Activated CD4-positive, alpha-beta T cell treated with anti-CD3 and anti-CD28 coated beads, Interleukin-2, amount 50 U/mL, for 16 hours (primary cell): ENCODE results near the gene PANK1.
"Not testable (repeated sequence)": the region's sequence is repeated elsewhere in the genome, so short reads cannot be mapped to it uniquely, and the experiment has no call there.

Experiments used
- DNase-seq: peaks from one replicate; pipeline ENCODE4 v3.0.0-alpha.2; 2020

PANK1 gene

GRCh38 chr10:89651916-89652573, 7.0 kb upstream of the PANK1 start:
- DNase-seq = no peak

GRCh38 chr10:89651205-89651915, 6.3 kb upstream of the PANK1 start:
- DNase-seq = no peak

GRCh38 chr10:89649051-89649450, 4.0 kb upstream of the PANK1 start:
- no peak for DNase-seq

GRCh38 chr10:89648074-89648473, 3.0 kb upstream of the PANK1 start:
- DNase-seq = no peak

- DNase-seq = no peak
Observed at GRCh38 chr10:89646889-89647657, 2.0 kb upstream of the PANK1 start.

GRCh38 chr10:89645742-89646172, 715 bp upstream of the PANK1 start:
- DNase-seq = no peak

GRCh38 chr10:89644691-89644966, 413 bp downstream of the PANK1 start:
- no peak for DNase-seq

- DNase-seq = peak; percentile 92
Observed at GRCh38 chr10:89643812-89644690, 991 bp downstream of the PANK1 start.

GRCh38 chr10:89643431-89643811, 1.6 kb downstream of the PANK1 start:
- no peak for DNase-seq

GRCh38 chr10:89642193-89642592, 2.8 kb downstream of the PANK1 start:
- no peak for DNase-seq

- no peak for DNase-seq
Observed at GRCh38 chr10:89640241-89640640, 4.8 kb downstream of the PANK1 start.

- DNase-seq = no peak
Observed at GRCh38 chr10:89639326-89639725, 5.7 kb downstream of the PANK1 start.

- no peak for DNase-seq
Observed at GRCh38 chr10:89637113-89637512, 7.9 kb downstream of the PANK1 start.

GRCh38 chr10:89634637-89635036, 10.4 kb downstream of the PANK1 start:
- no peak for DNase-seq

GRCh38 chr10:89633484-89633883, 11.6 kb downstream of the PANK1 start:
- peak; percentile 6 for DNase-seq

- no peak for DNase-seq
Observed at GRCh38 chr10:89632824-89633223, 12.2 kb downstream of the PANK1 start.

GRCh38 chr10:89627830-89628229, 17.2 kb downstream of the PANK1 start:
- DNase-seq = no peak

- DNase-seq = no peak
Observed at GRCh38 chr10:89625041-89625765, 19.8 kb downstream of the PANK1 start.

GRCh38 chr10:89624020-89624419, 21.0 kb downstream of the PANK1 start:
- no peak for DNase-seq

- DNase-seq = no peak
Observed at GRCh38 chr10:89622151-89622550, 22.9 kb downstream of the PANK1 start.

GRCh38 chr10:89621438-89621837, 23.6 kb downstream of the PANK1 start:
- no peak for DNase-seq

GRCh38 chr10:89620296-89620695, 24.7 kb downstream of the PANK1 start:
- DNase-seq = not testable (repeated sequence)
